AG20443 (cell line): Measurements from ENCODE around the gene CYP2W1.

Experiments used
- DNase-seq: peaks from one replicate; pipeline ENCODE4 v3.0.0; 2012; ENCODE audit warnings: low spot score, mixed read lengths

The CYP2W1 gene

DNA sequence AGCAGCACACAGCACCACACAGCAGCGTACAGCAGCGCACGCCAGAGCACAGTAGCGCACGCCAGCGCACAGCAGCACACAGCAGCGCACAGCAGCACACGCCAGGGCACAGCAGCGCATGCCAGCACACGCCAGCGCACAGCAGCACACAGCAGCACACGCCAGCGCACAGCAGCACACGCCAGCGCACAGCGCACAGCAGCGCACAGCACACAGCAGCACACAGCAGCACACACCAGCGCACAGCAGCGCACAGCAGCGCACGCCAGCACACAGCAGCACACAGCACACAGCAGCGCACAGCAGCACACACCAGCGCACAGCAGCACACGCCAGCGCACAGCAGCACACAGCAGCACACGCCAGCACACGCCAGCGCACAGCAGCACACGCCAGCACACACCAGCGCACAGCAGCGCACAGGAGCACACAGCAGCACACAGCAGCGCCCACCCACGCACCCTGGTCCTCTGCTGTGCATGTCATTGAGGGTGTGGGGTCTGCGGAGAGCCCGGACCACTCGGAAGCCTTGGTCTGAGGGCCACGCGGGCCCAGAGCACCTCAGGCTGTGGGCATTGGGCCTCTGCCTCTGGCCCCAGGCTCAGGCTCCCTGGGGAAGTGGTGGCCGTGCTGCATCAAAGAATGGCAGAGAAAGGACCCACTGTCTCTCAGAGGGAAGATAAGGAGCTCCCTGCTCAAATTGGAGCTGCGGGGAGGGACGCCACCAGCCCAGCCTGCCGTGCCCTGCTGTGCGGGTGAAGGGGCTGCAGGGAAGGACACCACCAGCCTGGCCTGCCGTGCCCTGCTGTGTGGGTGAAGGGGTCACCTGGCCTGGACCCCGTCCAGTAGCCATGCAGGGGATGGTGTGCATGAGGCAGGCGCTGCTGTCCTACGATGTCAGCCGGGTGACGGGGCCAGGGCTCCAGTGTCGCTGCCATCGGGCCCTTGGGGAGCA, 33.9 kb downstream of the CYP2W1 start:
- DNase-seq = no peak

DNA sequence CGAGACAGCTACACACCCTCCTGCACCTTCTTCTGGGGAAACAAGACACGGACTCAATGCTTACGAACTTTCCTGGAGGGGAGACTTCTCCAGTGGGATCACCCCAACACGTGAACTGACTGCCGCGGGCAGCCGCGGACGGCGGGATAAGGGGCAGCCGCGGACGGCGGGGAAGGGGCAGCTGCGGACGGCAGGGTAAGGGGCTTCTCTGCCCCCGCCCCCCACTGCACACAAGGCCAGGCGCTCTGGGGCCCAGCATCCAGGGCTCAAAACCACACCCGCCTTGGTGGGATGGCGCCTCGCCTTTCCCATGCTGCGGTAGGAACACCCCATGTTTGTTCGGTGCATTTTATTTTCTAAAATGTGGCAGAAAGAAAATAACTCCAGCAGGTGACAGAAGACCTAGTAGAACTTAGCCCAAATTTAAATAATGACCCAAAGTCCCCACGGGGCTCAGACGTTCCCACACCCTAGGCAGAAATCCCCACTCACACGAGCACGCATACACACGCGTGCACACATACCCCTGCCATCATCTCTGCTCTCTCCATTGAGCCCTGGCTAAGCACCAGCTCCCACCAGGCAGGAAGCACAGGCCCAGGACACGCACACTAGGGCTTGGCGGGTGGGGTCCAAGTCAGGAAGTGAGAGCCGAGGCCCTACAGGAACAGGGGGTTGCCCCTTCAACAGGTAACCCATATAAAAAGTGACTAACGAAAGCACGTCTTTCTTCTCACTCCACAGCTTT, 34.8 kb downstream of the CYP2W1 start:
- DNase-seq = no peak

GRCh38 chr7:1018334-1018695, 35.3 kb downstream of the CYP2W1 start:
- no peak for DNase-seq

DNA sequence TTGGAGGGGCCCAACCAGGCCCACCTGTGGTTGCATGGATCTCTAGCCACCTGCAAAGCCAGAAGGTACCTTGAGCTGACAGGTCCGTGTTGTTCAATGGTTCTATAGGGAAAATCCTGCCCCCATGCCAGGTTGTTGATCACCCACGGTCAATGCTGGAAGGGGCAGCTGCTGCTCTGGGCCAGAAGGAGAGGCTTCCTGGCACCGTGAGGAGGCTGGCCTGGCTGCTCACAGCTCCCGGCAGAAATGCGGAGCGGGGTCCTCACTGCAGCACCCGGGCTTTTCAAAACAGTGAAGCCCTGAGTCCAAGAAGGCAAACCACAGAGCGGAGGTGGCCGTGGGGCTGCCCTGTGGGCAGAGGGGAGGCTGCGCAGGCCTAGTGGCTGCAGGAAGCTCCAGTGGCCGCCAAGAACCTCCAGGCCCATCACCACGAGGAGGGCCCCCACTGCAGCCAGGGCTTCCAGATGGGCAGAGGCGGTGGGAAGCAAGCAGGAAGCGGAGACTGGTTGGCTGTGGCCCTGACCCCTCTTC, 36.3 kb downstream of the CYP2W1 start:
- DNase-seq = no peak

DNA sequence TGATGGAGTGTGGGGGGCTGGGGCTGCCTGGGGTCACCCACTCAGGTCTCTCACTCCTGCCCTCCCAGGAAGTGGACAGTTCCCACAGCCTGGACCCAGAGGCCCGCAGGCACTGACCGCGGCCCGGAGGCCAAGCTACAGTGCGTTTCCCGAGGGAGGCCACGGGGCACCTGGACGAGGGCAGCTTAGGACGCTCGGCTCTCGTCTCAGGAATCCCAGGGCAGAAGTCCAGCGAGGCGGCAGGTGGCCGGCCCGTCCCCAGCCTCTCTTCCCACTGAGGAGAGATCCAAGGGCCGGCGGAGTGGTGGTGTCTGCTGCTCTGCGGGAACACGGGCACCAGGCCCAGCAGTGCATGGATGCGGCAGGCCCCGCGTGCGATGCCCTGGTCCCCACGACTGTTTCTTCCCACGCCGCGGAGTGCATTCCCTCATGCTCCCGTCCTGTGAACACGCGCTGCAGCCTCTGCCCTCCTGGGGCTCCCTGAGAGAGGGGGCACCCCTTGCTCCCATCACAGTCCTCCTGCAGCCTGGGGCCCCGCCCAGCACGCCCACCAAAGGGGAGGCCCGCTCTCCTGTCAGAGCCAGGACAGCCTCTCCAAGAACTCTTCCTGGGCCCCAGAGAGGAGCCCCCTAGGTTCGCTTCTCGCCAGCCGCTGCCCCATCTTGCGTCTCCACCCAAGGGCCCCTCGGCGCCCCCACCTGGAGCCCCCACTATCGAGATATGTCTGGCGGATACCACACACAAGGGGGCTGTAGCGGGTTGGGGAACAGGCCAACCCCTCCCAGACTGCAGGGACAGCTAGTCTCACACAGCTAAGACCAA, 37.0 kb downstream of the CYP2W1 start:
- no peak for DNase-seq

GRCh38 chr7:1020849-1021251, 37.9 kb downstream of the CYP2W1 start:
- no peak for DNase-seq

DNA sequence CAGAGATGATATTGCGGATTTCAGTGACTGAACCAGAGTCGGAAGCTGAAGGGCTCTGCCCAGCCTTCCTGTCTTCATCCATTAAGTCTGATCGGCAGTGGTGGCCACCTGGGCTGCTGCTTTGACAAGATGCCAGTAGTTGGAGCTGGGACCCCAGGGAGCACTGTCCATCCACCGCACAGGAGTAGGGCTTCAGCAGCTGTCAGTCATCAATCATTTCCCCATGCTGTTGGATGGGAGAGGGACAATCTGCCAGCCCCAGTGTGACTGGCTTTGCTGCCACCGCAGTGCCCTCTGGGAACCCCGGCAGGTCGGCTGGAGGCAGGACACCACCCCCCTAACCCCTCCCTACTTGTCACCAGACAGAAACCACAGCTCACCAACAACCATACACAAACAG, 38.4 kb downstream of the CYP2W1 start:
- no peak for DNase-seq

DNA sequence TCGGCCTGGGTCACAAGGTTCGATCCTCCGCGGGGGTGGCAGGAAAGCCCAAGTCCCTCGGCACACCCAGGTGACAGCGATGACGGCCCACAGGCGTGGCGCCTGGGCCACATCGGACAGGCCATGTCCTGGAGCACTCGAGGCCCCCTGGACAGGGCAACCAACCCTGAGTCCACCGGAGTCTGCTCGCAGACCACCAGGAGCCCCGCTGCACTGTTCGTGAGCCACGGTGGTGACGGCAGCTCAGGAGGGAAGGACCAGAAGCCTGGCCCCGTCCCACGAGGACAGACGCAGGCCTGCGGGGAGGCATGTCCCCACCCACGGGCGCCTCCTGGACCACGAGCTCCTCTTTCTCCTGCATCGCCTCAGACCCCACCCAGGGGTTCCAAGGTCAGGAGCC, 39.0 kb downstream of the CYP2W1 start:
- no peak for DNase-seq

DNA sequence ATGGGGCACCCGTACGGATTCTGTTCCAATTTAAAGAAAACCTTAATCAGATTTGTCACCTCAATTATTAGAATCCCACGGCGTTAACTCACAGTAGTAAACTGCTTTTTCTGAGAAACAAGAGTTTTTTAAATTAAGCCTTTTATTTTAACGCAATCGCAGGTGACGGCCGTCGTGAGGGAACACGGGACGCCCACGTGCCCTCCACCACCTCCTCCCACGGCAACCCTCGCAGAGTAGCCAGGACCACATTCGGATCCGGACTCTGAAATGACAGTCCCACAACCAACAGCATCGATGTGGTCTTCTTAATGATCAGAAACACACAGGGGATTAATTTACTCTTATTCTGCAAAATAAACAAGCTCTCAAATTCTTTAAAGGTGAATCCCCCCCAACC, 39.4 kb downstream of the CYP2W1 start:
- no peak for DNase-seq

DNA sequence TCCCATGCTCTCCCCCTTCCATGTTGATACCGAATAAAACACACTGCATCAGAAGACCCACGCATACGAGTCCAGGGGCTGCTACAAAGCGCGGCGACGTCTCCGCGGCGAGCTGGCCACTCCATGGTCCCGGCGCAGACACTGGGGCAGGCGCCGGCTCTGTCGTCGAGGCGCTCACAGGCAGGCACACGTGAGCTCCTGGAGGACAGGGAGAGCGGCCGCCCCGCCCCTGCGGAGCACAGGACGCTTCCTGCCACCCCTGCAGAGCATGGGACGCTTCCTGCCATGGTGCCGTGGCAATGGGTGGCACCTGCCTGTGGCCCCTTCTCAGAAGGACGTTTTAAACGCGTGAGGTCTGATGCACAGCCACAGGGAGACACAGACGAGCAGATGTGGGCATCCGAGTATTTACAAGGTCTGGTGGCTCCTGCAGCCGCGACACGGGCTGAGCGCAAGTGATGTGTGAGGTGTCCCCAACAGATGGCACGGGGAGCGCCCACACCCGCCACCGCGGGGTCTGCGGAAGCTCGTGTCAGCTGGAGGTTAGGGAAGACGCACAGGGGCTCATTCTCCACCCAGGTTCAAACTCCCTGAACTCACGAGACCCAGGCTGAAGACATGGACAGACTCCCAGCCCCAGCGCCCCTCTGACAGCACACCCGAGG, 40.0 kb downstream of the CYP2W1 start:
- DNase-seq = no peak

GRCh38 chr7:1024331-1024841, 41.4 kb downstream of the CYP2W1 start:
- no peak for DNase-seq

GRCh38 chr7:1024876-1025742, 42.1 kb downstream of the CYP2W1 start:
- DNase-seq = no peak

GRCh38 chr7:1025743-1026581, 43.0 kb downstream of the CYP2W1 start:
- DNase-seq = no peak

- no peak for DNase-seq
Measured at GRCh38 chr7:1026721-1027161, 43.8 kb downstream of the CYP2W1 start.

- peak; percentile 51 for DNase-seq
Measured at GRCh38 chr7:1027242-1028043, 44.5 kb downstream of the CYP2W1 start.

DNA sequence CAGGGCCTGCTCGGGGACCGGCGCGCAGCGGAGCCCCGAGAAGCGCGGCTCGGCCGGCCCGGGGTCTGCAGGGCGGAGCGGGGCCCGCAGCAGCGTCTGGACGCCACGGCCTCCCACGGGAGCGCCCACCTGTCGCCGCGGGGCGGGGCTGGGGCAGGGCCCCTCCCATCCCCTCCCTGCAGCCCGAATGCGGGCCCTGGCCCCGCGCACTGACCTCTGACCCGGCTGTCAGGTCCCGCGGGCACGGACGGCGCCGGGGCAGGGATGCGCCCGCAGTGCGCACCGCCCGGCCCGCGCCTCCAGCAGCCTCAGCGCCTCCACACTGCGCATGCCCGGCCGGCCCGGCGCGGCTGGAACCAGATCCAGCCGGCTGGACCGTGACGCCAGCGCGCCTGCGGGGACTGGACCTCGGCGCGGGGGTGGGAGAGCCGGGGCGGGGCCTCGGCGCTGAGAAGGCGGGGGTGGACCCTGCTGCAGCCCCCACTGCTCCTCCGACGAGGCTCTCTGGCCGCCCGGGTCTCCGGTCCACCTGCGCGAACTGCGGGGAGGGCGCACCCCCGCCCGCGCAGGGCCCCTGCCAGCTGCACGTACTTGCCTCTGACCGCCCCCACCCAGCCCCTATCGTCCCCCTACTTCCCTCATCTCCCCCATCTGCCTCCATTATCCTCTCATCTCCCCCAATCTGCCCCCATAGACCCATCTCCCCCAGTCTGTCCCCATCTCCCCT, 45.2 kb downstream of the CYP2W1 start:
- DNase-seq = peak; percentile 100

DNA sequence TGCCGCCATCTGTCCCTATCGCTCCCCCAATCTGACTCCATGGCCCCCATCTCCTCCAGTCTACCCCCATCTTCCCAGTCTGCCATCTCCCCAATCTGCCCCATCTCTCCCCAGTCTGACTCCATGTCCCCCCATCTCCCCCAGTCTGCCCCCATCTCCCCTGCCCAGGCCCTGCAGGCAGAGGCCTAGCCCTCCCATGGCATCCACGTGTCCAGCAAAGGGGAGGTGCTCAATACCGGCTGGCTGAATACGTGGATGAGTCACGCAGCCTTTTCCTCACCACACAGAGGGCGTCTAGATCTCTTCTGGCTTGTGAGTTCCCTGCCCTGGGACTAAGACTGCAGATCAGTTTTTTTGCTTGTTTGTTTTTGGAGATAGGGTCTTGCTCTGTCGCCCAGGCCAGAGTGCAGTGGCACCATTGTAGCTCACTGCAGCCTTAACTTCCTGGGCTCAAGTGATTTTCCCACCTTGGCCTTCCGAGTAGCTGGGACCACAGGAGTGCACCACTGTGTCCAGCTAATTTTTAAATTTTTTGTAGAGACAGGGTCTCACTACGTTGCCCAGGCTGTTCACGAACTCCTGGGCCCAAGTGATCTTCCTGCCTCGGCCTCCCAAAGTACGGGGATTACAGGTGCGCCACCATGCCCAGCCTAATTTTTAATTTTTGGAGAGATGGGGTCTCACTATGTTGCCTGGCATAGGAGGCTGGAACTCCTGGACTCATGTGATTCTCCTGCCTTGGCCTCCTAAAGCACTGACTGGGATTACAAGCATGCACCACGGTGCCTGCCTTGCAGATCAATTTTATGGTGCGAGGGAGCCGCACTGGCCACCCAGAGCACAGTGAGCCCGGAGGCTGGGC, 46.0 kb downstream of the CYP2W1 start:
- DNase-seq = peak; percentile 95
